AG10803 (cell line): ENCODE measurements around the gene XRCC3.

Source experiments
- DNase-seq: peaks from one replicate; pipeline ENCODE4 v3.0.0; 2010; ENCODE audit warnings: low read depth
- H3K4me3 ChIP-seq: 2 replicates; pipeline ENCODE4 v1.5.1; 2011; ENCODE audit warnings: mild to moderate bottlenecking, low read length, control low read depth
- TF ChIP-seq, protein P1 (sequence below): conservative IDR thresholded peaks from 2 replicates; pipeline ENCODE4 v1.5.1; 2011; ENCODE audit warnings: mild to moderate bottlenecking, low read length, control low read depth, inconsistent platforms

Gene XRCC3

DNA sequence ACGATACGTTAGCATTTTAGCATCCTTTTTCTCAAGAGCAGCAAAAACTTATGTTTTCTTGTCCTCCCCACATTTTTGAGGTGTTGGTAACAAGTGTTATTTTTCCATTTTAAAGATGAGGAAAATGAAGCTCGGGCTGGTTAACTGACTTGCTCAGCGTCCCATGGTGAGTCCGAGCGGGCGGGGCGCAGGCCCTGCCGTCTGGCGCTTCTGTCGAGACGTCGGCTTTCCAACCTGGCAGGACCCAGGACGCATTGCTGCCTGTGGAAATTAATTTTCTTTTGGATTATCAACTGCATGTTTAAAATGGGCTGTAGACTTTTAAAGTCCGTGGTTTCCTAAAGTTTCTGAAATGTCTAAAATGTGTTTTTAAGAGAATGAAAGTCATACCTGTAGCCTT, 30.4 kb downstream of the XRCC3 start:
- H3K4me3 ChIP-seq, result no peak overlapping the region
- DNase-seq, result no peak
- TF ChIP-seq, protein P1, sequence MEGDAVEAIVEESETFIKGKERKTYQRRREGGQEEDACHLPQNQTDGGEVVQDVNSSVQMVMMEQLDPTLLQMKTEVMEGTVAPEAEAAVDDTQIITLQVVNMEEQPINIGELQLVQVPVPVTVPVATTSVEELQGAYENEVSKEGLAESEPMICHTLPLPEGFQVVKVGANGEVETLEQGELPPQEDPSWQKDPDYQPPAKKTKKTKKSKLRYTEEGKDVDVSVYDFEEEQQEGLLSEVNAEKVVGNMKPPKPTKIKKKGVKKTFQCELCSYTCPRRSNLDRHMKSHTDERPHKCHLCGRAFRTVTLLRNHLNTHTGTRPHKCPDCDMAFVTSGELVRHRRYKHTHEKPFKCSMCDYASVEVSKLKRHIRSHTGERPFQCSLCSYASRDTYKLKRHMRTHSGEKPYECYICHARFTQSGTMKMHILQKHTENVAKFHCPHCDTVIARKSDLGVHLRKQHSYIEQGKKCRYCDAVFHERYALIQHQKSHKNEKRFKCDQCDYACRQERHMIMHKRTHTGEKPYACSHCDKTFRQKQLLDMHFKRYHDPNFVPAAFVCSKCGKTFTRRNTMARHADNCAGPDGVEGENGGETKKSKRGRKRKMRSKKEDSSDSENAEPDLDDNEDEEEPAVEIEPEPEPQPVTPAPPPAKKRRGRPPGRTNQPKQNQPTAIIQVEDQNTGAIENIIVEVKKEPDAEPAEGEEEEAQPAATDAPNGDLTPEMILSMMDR, result no peak

DNA sequence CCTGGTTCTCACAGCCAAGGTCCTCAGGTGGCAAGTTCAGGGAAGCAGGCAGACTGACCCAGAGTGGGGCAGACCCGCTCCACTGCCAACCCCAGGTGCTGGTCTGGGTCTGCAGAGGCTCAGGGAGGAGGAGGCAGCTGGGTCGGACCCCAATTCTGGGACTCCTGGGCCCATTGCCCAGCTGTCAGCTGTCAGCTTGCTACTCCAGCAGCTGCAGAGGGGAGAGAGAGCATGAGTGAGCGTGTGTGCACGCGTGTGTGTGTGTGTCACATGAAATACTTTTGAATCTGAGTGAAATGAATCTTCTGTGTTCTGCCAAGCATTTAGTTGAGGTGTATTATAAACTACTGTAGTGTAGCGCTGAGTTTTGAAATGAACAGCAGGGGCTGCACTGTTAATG, 30.8 kb downstream of the XRCC3 start:
- no peak for DNase-seq
- TF ChIP-seq, protein P1, result no peak
- H3K4me3 ChIP-seq, result no peak overlapping the region

DNA sequence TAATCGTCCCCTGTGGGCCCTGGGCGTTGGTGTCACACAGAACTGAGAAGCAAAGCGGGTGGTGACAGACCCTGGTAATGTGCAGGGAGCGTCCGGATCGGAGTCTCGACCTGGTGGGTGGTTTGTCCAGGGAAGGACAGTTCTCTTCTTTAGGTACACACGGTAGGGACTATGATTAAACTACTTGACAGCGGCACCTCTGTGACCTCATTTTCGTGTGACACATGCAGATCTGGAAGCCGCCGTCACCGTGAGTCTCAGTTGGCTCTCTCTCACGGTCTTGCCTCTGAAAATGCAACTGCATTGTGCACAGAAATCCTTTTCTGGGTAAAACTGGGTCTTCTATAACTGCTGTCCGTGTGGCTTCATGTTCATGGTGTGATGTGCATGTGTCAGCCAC, 32.1 kb downstream of the XRCC3 start:
- DNase-seq, result no peak
- no peak overlapping the region for H3K4me3 ChIP-seq
- TF ChIP-seq, protein P1, result no peak

DNA sequence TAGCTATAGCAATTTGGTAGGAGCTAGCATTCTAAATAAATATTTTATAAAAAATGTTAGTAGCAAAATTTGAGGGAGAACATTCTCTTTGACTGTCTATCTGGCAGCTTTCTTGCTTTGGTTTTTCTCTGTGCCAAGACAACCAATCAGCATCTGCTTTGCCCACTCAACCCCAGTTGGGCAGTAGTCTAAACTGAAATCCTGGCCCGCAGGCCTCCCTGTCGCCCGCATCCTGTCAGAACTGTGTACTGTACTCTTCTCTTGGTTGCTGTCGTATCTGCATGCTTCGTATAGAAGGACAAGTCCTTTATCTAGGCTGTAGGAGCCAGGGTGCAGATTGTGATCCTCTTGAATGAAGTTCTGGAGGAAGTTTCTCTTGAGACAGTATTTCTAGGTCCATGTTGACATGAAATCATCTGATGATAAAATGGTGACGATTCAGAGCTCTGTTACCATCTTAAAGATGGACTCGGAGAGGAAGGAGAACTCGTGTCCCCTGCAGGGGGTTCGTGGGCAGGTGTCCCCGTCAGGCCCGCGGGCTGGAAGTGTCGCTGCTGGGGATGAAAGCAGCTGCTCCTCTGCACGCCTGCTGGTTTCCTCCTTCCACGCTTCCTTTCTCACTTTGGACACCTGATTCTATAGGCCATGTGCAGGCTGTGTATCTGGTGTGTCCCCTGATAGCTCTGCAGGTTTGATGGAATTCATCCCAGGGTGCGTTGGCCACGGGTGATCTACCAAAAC, 34.6 kb downstream of the XRCC3 start:
- TF ChIP-seq, protein P1, result no peak
- DNase-seq, result no peak
- H3K4me3 ChIP-seq, result no peak overlapping the region

DNA sequence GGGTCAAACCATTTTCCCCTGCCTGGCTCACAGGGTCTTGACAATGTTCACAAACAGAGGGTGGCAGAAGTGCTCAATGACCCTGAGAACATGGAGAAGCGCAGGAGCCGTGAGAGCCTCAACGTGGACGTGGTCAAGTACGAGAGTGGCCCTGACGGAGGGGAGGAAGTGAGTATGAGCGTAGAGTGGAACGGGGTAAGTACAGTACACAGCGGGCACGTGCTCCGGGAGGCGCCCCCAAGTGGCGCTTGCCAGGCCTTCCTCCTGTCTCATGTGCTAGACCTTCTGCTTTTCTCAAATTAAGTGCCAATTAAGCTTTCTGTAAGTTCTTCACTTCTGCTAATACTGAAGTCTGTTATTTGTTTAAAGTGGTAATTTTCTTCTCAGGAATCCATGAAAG, 35.9 kb downstream of the XRCC3 start:
- peak; percentile 39 for DNase-seq
- no peak overlapping the region for H3K4me3 ChIP-seq
- TF ChIP-seq, protein P1, result peak; percentile 56

DNA sequence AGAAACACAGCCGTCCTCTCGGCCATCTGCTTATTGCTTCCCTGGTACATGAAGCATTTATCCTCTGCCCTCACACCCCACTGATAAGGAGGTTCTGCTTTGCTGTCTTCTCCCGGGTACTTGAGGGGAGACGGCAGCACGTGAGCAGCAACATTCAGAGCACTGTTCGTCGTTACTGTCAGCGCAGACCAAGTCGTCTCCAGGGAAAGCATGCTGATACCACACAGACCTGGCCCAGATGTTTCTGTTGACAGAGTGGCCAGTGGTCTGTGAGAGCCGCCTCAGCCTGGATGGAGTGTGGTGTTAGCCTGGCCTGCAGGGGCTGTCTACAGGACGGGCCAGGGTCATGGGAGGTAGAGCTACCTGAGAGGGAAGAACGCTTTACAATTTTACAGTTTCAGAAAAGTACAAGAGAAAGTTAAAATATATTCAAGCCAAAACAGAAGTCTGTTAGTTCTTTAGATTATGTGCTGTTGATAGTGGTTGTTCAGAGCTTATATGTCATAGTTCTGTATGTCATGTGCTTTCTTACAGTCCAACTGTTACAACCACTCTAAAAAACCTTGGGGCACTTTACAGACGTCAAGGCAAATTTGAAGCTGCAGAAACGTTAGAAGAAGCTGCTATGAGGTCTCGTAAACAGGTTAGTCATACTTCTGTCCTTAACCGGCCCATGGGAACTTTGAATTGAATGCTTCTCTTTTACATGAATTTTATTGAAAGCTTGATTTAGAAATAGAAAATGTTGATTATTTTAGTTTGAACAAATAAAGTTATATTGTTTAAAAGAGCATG, 38.2 kb downstream of the XRCC3 start:
- TF ChIP-seq, protein P1, result no peak
- no peak overlapping the region for H3K4me3 ChIP-seq
- no peak for DNase-seq

DNA sequence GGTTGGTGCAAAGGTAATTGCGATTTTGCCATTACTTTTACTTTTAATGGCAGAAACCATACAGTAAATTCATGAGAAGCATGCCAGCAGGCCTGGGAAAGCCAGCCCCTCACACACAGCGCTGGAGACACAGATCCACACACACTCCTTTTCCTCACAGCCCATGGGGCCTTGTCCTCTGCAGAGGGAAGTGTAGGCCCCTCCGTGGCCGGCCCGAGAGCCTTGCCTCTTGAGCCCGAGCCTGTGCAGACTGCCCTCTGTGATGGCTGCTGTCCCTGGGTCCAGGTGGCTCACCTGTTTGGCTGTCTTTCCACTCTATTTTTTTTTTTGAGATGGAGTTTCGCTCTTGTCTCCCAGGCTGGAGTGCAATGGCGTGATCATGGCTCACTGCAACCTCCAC, 39.3 kb downstream of the XRCC3 start:
- no peak for DNase-seq
- H3K4me3 ChIP-seq, result no peak overlapping the region
- TF ChIP-seq, protein P1, result no peak
